SH-SY5Y (cell line): ENCODE measurements around the gene RSRC1.

Source experiments
- GATA2 ChIP-seq: IDR thresholded peaks from 2 replicates; pipeline ENCODE4 v1.6.1; 2011; ENCODE audit warnings: mild to moderate bottlenecking, low read depth, low read length
- GATA3 ChIP-seq: IDR thresholded peaks from 2 replicates; pipeline ENCODE4 v1.6.1; 2011; ENCODE audit warnings: low read depth, mild to moderate bottlenecking, low read length, moderate library complexity

DNA sequence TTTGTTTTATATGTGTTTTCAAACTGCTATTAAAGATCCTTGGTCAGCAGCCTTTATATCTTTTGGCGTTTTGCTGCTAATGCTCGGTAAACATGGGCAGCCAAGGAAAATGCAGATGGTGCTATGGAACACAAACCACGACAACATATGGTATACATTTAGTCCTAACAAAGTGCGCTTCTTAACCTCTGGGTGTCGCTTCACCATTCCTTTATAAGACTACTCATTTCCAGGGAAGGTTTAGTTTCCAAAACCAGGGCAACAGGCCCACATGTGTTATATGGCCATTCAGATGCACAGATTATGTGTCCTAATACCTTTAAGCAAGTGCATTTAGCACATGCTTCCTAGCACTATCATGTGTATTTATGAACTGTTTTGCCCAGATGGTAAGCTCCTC lies 18.4 kb upstream of the RSRC1 start:
- TF ChIP-seq GATA3 (no peak), GATA2 (no peak)
